Nephron progenitor cell (in vitro differentiated cells): Measurements from ENCODE around the gene PALLD.

Source experiments
- DNase-seq: peaks from one replicate; pipeline ENCODE4 v3.0.0; 2021
- H3K27ac Mint-ChIP-seq: 2 replicates; pipeline ENCODE4 v1.8.0; 2021; ENCODE audit warnings: mild to moderate bottlenecking, moderate library complexity, mixed read lengths
- H3K27me3 Mint-ChIP-seq: 2 replicates; pipeline ENCODE4 v1.8.0; 2021; ENCODE audit warnings: mild to moderate bottlenecking, low read depth, mixed read lengths; ENCODE audit not compliant: poor library complexity
- H3K36me3 Mint-ChIP-seq: 2 replicates; pipeline ENCODE4 v1.8.0; 2021; ENCODE audit warnings: low read depth, mixed read lengths
- H3K4me1 Mint-ChIP-seq: 2 replicates; pipeline ENCODE4 v1.8.0; 2021; ENCODE audit warnings: mixed read lengths
- H3K4me3 Mint-ChIP-seq: 2 replicates; pipeline ENCODE4 v1.8.0; 2021; ENCODE audit warnings: mild to moderate bottlenecking, moderate library complexity, mixed read lengths
- H3K9me3 Mint-ChIP-seq: 2 replicates; pipeline ENCODE4 v1.8.0; 2021; ENCODE audit warnings: mild to moderate bottlenecking, moderate library complexity, mixed read lengths
- TF ChIP-seq, protein P1 (sequence below): fragments of 200-600 bp; sonication (generic); IDR thresholded peaks from 2 replicates; pipeline ENCODE4 v1.5.0; 2021; ENCODE audit warnings: antibody characterized with exemption

The PALLD gene

DNA sequence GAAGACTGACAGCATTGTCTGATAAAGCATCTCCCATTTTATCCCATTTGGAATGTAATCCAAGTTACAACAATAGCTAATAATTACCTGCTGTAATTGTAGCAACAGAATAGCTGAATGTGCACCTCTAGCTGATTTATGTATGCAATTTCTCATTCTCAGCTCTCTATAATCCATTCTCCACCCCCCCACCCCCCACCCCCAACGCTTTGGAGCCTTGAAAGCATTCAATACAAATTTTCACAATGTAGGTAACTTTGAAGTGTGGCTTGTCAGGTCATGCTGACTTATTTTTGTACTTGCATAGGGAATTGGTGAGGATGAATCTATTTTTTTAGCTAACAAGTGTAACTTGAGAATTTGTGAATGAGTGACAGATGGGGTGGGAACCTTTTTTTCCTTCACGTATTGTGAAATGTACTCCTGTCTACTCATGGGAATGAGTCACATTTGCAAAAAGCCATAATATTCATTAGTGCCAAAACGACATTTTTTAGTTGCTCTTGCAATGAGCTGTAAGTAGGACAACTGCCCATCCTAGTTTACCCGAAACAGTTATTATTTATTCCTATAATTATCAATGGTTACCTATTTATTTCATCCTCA, 159.3 kb downstream of the PALLD start:
- Mint-ChIP-seq H3K4me1 (peaks cover 98% of the 10 kb centered on the region), H3K4me3 (no peak overlapping the region), H3K27ac (no peak overlapping the region), H3K36me3 (no peaks in the 10 kb centered on the region), H3K27me3 (no peaks in the 10 kb centered on the region), H3K9me3 (no peaks in the 10 kb centered on the region)
- TF ChIP-seq, protein P1, sequence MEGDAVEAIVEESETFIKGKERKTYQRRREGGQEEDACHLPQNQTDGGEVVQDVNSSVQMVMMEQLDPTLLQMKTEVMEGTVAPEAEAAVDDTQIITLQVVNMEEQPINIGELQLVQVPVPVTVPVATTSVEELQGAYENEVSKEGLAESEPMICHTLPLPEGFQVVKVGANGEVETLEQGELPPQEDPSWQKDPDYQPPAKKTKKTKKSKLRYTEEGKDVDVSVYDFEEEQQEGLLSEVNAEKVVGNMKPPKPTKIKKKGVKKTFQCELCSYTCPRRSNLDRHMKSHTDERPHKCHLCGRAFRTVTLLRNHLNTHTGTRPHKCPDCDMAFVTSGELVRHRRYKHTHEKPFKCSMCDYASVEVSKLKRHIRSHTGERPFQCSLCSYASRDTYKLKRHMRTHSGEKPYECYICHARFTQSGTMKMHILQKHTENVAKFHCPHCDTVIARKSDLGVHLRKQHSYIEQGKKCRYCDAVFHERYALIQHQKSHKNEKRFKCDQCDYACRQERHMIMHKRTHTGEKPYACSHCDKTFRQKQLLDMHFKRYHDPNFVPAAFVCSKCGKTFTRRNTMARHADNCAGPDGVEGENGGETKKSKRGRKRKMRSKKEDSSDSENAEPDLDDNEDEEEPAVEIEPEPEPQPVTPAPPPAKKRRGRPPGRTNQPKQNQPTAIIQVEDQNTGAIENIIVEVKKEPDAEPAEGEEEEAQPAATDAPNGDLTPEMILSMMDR = no peak
- DNase-seq = no peak

DNA sequence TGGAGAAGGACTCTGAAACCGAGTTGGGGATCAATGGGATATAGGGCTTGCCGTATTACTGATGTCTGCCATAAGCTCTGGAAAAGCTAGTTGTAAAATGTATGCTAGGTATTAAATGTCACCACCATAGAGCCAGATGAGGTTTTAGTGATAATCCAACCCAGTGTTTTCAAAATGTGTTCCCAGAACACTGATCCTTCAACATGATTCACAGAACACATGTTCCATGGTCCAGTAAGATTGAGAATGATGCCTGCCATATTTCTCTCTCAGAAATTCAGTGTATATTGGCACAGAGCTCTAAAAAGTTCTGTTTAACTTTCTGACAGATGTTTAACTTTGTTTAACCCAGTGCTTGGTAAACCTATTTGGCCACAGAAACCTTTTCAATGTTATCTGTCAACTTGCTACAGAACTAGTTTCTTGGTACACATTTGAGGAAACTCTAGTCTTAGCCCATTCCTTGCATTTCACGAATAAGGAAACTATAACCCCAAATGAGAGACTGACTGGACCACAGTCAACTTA, 160.2 kb downstream of the PALLD start:
- H3K27ac Mint-ChIP-seq = no peak overlapping the region
- no peaks in the 10 kb centered on the region for H3K36me3 Mint-ChIP-seq
- peaks cover 98% of the 10 kb centered on the region for H3K4me1 Mint-ChIP-seq
- no peaks in the 10 kb centered on the region for H3K27me3 Mint-ChIP-seq
- TF ChIP-seq, protein P1 = no peak
- no peak for DNase-seq
- no peak overlapping the region for H3K4me3 Mint-ChIP-seq
- H3K9me3 Mint-ChIP-seq = no peaks in the 10 kb centered on the region

- H3K4me3 Mint-ChIP-seq = no peak overlapping the region
- H3K27me3 Mint-ChIP-seq = no peaks in the 10 kb centered on the region
- peaks cover 98% of the 10 kb centered on the region for H3K4me1 Mint-ChIP-seq
- TF ChIP-seq, protein P1 = no peak
- no peaks in the 10 kb centered on the region for H3K9me3 Mint-ChIP-seq
- peak overlapping the region; percentile 95 for H3K27ac Mint-ChIP-seq
- DNase-seq = no peak
- no peaks in the 10 kb centered on the region for H3K36me3 Mint-ChIP-seq
Measured at GRCh38 chr4:168658751-168659150, 161.9 kb downstream of the PALLD start.

GRCh38 chr4:168659741-168660465, 163.1 kb downstream of the PALLD start:
- DNase-seq = no peak
- H3K27ac Mint-ChIP-seq = peak overlapping the region; percentile 89

DNA sequence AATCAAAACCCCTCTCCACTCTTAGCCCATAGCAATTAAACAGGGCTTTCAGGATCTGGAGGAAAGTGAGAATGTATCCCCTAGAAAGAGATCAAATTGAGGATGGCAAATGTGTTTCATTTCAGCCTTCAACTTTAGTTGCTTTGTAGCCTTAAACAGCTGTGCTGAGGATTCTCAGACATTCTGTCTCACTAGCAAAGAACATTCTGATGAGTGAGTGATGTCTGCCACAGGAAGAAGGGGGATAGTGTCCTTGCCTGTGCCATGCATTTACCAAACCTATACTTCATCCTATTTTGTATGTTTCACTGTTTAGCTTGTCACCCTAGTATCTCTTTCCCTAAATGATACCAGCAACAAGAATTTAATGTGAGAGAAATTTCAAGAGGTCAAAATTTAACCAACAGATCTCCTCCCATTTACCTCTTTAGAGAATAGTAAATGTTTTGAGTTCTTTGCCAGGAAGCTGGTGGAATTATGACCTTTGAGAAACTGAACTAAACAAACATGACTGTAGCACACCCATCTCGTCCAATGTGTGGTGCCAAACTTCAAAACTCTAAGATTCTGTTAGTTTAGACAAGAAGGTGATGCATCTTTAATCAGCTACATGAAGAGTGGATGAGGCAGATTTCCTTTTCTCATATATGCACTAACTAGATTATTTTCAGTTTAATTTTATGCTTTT, 165.6 kb downstream of the PALLD start:
- Mint-ChIP-seq H3K4me1 (peaks cover 90% of the 10 kb centered on the region), H3K4me3 (no peak overlapping the region), H3K27me3 (no peaks in the 10 kb centered on the region), H3K27ac (peak overlapping the region; percentile 47), H3K36me3 (no peaks in the 10 kb centered on the region), H3K9me3 (no peaks in the 10 kb centered on the region)
- TF ChIP-seq, protein P1 = no peak
- DNase-seq = no peak

More at GRCh38 chr4:168659741-168660465, 163.1 kb downstream of the PALLD start:
- peaks cover 99% of the 10 kb centered on the region for H3K4me1 Mint-ChIP-seq
- TF ChIP-seq, protein P1 = no peak
- H3K9me3 Mint-ChIP-seq = no peaks in the 10 kb centered on the region
- H3K27me3 Mint-ChIP-seq = no peaks in the 10 kb centered on the region
- peak overlapping the region; percentile 44 for H3K4me3 Mint-ChIP-seq
- H3K36me3 Mint-ChIP-seq = no peaks in the 10 kb centered on the region
